ACHN (cell line): Measurements from ENCODE around the gene TMEM260.
"Not testable (repeated sequence)": the region's sequence is repeated elsewhere in the genome, so short reads cannot be mapped to it uniquely, and the experiment has no call there.

ENCODE experiments used
- DNase-seq: peaks from one replicate; pipeline ENCODE4 v3.0.0-alpha.2; 2015
- in situ Hi-C: cut with HindIII; loops from 2 replicates; pipeline ENCODE4 v1.10.0; 2017; ENCODE audit warnings: low sequenced_read_pairs, low pct_ligation_motif_present, low pct_unique_long_range_greater_than_20kb

The TMEM260 gene

GRCh38 chr14:56592746-56593544, 13.3 kb downstream of the TMEM260 start:
- no peak for DNase-seq
- in situ Hi-C loops, result no loop called here

- in situ Hi-C loops, result no loop called here
- no peak for DNase-seq
Measured at GRCh38 chr14:56594428-56594827, 14.8 kb downstream of the TMEM260 start.

- in situ Hi-C loops, result no loop called here
- no peak for DNase-seq
Measured at GRCh38 chr14:56598519-56598918, 18.9 kb downstream of the TMEM260 start.

GRCh38 chr14:56603648-56604047, 24.1 kb downstream of the TMEM260 start:
- no peak for DNase-seq
- in situ Hi-C loops, result no loop called here

- DNase-seq, result no peak
- in situ Hi-C loops, result no loop called here
Measured at GRCh38 chr14:56608689-56609088, 29.1 kb downstream of the TMEM260 start.

GRCh38 chr14:56611663-56612062, 32.1 kb downstream of the TMEM260 start:
- in situ Hi-C loops, DNase-seq: not testable (repeated sequence)

- DNase-seq, result no peak
- in situ Hi-C loops, result no loop called here
Measured at GRCh38 chr14:56617084-56617483, 37.5 kb downstream of the TMEM260 start.

GRCh38 chr14:56630707-56631106, 51.1 kb downstream of the TMEM260 start:
- in situ Hi-C loops, result no loop called here
- DNase-seq, result no peak

GRCh38 chr14:56632195-56632594, 52.6 kb downstream of the TMEM260 start:
- in situ Hi-C loops, result no loop called here
- DNase-seq, result no peak

GRCh38 chr14:56633544-56633943, 53.9 kb downstream of the TMEM260 start:
- DNase-seq, result no peak
- in situ Hi-C loops, result no loop called here

- in situ Hi-C loops, result no loop called here
- no peak for DNase-seq
Measured at GRCh38 chr14:56635041-56635440, 55.4 kb downstream of the TMEM260 start.

GRCh38 chr14:56647493-56647892, 67.9 kb downstream of the TMEM260 start:
- in situ Hi-C loops, result no loop called here
- DNase-seq, result no peak

- no peak for DNase-seq
Measured at GRCh38 chr14:56648508-56649301, 69.1 kb downstream of the TMEM260 start.

GRCh38 chr14:56649382-56649781, 69.8 kb downstream of the TMEM260 start:
- in situ Hi-C loops, result no loop called here
- DNase-seq, result no peak

More at GRCh38 chr14:56648508-56649301, 69.1 kb downstream of the TMEM260 start:
- in situ Hi-C loops, result no loop called here

- in situ Hi-C loops, result no loop called here
- DNase-seq, result no peak
Measured at GRCh38 chr14:56650048-56650447, 70.5 kb downstream of the TMEM260 start.

GRCh38 chr14:56650979-56651378, 71.4 kb downstream of the TMEM260 start:
- DNase-seq, result no peak
- in situ Hi-C loops, result no loop called here

- in situ Hi-C loops, result no loop called here
- DNase-seq, result no peak
Measured at GRCh38 chr14:56657604-56658003, 78.0 kb downstream of the TMEM260 start.

GRCh38 chr14:56659378-56659777, 79.8 kb downstream of the TMEM260 start:
- in situ Hi-C loops, result no loop called here
- DNase-seq, result no peak

GRCh38 chr14:56659964-56660551, 80.5 kb downstream of the TMEM260 start:
- DNase-seq, result peak; percentile 42
- in situ Hi-C loops, result no loop called here
